HUDEP-2 (cell line): ENCODE results near the gene FGF18.
"Not testable (repeated sequence)": the region's sequence is repeated elsewhere in the genome, so short reads cannot be mapped to it uniquely, and the experiment has no call there.

Source experiments
- DNase-seq, 76 experiments: peaks; one replicate each; lab custom pipeline; 2025; ENCODE audit not compliant: unreplicated experiment in 76 of 76; lab: John Stamatoyannopoulos, UW

The FGF18 gene

DNA sequence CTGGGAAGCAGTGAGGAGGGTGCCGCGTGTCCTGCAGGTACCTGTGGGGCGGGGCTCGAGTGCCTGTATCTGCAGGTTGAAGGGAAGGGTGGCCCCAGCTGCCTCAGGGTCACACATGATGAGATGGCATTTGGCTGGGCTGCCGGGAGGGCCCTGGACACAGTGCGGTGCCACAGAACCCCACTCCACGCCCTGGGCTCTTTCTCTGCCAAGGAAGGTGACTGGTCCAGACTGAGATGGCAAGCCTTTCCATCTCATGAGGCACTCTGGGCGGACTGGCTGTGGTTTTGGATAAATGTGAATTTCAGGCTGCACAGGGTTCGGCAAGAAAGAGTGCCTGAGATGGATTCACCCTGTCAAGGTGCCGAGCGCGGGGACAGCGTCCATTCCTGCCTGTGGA, 69.4 kb downstream of the FGF18 start:
- DNase-seq = no peak

GRCh38 chr5:171492781-171493180, 73.3 kb downstream of the FGF18 start:
- DNase-seq = no peak

DNA sequence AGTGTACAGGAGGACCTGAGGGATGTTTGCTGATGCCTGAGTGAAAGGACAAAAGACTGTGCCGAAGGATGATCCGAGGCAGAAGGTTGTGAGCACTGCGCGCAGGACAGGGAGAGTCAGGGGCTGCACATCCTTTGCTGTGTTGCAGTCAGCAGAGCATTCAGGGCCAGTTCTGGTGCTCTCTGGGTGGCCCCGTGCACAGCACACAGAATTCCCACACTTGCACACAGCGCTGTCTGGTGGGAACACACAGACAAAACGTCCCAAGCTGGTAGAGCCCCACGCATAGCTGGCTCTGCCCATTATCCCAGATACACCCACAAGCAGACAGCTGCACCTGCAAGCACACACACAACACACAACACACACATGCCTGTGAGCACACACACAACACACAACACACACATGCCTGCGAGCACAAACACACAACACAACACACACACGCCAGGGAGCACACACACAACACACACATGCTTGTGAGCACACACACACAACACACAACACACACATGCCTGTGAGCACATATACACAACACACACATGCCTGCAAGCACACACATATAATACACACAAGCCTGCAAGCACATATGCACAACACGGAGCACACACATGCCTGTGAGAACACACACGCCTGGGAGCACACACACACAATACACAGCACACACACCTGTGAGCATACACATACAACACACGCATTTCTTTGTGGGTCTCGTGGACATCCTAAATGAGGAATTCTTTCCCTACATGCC, 74.4 kb downstream of the FGF18 start:
- DNase-seq = no peak

DNA sequence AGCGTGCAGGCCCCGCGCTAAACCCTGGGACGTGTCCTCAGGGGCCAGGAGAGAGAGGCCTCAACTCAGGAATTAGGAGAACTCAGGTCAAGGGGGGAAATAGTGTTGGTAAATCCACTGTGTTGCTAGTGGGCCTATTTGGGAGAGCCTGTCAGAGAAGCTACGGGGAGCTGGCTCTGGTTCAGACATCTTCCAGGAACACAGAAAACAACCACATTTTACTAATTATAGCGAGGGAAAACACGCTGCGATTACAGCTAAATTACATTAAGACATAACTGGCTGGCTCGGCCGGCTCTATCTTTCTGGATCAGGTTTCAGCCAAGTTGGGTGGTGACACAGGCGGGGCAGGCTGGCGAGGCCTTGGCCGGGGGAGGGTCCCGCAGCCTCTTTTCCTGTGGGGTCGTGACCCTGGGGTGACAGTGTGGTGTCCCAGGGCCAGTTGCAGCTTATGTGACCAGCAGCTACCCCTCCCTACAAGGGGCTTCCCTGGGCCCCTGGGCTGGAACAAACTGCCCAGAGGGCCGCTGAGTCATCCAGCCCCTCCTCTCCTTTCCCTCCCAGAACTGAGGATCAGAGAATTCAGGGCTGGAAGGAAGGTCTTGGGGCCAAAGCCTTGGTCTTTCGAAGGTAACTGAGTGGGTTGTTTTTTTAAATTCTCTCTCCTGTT, 75.1 kb downstream of the FGF18 start:
- peak in 54 of 76 experiments; percentile 4 to 73 (median 36) for DNase-seq

GRCh38 chr5:171495122-171495700, 75.8 kb downstream of the FGF18 start:
- DNase-seq = no peak

DNA sequence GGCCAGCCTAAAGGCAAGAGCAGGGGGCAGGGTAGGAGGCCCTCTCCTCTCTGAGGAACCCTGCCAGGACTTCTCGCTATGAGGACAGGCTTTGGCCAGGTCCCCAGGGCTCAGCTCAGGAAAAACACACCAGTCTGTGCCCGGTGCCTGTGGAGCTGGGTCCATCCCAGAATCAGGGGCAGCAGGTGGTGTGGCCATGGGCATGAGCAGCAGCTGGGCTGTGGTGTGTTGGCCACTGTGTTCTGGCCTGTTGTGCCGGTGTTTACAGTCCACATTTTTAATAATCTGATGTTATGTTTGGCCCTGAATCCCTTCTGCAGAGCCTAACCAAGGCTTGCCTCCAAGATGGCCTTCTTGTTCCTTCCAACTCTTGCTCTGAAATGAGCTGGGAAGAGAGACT, 77.0 kb downstream of the FGF18 start:
- no peak for DNase-seq

DNA sequence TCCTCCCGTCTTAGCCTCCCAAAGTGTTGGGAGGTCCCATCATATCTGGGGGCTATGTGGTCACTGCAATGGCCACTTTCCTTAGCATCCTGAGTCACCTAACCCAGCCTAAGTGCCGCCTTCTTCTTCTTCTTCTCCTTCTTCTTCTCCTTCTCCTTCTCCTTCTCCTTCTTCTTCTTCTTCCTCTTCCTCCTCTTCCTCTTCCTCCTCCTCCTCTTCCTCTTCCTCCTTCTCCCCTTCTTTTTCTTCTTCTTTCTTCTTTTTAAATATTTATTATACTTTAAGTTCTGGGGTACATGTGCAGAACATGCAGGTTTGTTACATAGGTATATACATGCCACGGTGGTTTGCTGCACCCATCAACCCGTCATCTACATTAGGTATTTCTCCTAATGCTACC, 78.0 kb downstream of the FGF18 start:
- DNase-seq = not testable (repeated sequence)

DNA sequence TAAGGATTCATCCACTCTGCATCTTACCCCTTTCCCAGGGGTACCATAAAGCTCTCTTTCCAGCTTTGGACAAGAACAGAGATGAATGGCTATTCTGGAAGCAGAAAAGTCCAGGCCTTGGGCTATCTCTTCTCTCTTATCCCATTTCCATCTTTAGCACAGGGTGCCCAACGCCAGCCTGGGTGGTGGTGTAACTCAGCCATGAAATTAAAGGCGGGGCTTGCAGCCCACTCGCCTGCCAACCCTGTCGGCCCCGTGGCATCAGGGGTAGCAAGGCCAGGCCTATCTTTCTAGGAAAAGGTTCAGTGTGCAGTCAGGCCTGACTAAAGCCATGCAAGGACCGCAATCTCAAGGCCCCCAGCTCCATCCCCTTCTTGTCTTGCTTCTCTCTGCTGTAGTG, 78.7 kb downstream of the FGF18 start:
- peak in 2 of 76 experiments; percentile 9 to 11 for DNase-seq

DNA sequence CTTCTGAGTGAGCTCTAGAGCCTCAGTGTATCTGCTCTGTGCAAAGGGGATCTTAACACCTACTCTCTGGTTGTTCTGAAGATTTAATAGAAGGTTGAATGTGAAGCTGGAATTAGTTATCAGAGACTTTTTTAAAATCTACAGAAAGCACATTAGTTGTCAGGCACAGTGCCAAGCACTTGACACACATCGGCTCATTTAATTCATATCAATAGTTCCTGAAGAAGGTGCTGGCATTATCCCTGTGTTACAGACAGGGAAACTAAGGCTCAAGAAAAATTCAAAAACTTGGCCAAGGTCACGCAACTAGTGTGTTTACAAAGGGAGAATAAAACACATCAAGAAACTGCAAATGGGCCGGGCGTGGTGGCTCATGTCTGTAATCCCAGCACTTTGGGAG, 80.2 kb downstream of the FGF18 start:
- DNase-seq = peak in 59 of 76 experiments; percentile 5 to 82 (median 45)

- DNase-seq = no peak
Observed at GRCh38 chr5:171505473-171506043, 86.1 kb downstream of the FGF18 start.

DNA sequence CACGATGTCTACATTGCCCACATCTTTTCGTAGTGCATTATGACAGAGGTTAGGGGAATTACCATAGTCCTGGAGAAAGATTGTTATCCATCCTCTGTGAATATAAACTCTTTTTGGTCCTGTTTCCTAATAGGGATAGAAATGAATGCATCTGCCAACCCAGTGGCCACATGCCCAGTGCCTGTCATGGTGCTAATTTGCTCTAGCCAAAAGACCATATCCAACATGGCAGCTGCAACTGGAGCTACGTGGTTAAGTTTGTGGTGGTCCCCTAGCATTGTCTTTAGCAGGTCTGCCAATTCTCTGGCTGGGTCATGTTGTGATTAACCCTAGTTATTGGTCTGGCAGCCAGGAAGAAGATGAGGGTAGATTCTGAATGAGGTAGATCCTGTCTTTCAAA, 87.5 kb downstream of the FGF18 start:
- no peak for DNase-seq
